ENCODE results near the gene LPP. TPM values are rescaled to one million over a fixed set of nuclear protein-coding genes. Genes with fewer than 3 reads are reported as not detected.

Gene LPP
- total RNA-seq, 1 experiment from 2014 or later: 54.0 TPM

- Histone ChIP-seq H3K4me2 (ENCODE audit: low read length) (no peak overlapping the region), H3K4me3 (replicated peaks in 1 of 2; ENCODE audit: low read depth in 1 of 2, low read length in 2 of 2) (no peak overlapping the region), H3K27ac (ENCODE audit: low read depth, low read length) (no peak overlapping the region), H3K27me3 (ENCODE audit: insufficient read depth, low read length) (no peaks in the 10 kb centered on the region), H3K9me2 (ENCODE audit: insufficient read depth) (no peaks in the 10 kb centered on the region), H3K79me2 (ENCODE audit: insufficient read depth, low read length) (peaks cover 4% of the 10 kb centered on the region; the same call in 1 of the 2 replicates), H3K36me3 (ENCODE audit: control insufficient read depth in 1 of 2, insufficient read depth in 2 of 2, low read length in 2 of 2) (no peaks in the 10 kb centered on the region), H4K20me1 (ENCODE audit: insufficient read depth) (no peaks in the 10 kb centered on the region), H2AFZ (ENCODE audit: low read depth, low read length, poor library complexity, severe bottlenecking) (no peak overlapping the region), H3K4me1 (ENCODE audit: control insufficient read depth in 1 of 2, insufficient read depth in 2 of 2, low read length in 2 of 2) (peaks cover 17 to 44% of the 10 kb centered on the region in 2 experiments), H3K9me3 (ENCODE audit: control insufficient read depth in 1 of 2, insufficient read depth in 1 of 2, low read depth in 1 of 2, low read length in 2 of 2) (no peaks in the 10 kb centered on the region), H3K9ac (ENCODE audit: low read length) (no peak overlapping the region)
- ChIA-PET POLR2A (no interaction called here), CTCF (no interaction called here), RAD21 (ENCODE audit: low non-redundant PET in 1 of 2, low total read pairs in 2 of 2, uncharacterized antibody in 2 of 2, unreplicated experiment in 2 of 2) (no interaction called here)
- TF ChIP-seq SRF (IDR thresholded peaks at IDR 0.05; ENCODE audit: low read depth) (no peak), ZFX (IDR thresholded peaks at IDR 0.05) (no peak), JUND (IDR thresholded peaks at IDR 0.05) (no peak)
- no peak for ATAC-seq
- BruUV-seq (replicated peaks): no TSS peak
- intact Hi-C loops (cut with micrococcal nuclease): no loop called here
- DNase-seq (ENCODE audit: low read depth, low spot score): no peak
Observed at GRCh38 chr3:188274249-188274915, 120.4 kb downstream of the LPP start.

DNA sequence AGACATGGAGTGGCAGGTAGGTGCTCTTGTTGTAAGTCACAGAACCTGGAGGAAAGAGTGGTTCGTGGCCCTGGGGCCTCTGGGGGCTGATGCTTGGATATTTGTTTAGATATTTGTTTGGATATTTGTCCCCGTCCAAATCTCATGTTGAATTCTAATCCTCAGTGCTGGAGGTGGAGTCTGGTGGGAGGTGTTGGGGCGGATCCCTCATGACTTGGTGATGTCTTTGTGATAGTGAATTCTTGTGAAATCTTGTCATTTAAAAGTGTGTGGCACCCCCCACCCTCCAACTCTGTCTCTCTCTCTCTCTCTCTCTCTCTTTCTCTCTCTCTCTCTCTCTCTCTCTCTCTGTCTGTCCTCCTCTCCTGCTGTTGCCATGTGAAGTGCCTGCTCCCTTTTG, 122.4 kb downstream of the LPP start:
- H3K4me2 ChIP-seq (ENCODE audit: low read length): no peak overlapping the region
- H3K4me1 ChIP-seq (ENCODE audit: control insufficient read depth in 1 of 2, insufficient read depth in 2 of 2, low read length in 2 of 2): peaks cover 8 to 28% of the 10 kb centered on the region in 2 experiments
- peaks cover 4% of the 10 kb centered on the region; the same call in 1 of the 2 replicates for H3K79me2 ChIP-seq (ENCODE audit: insufficient read depth, low read length)
- DNase-seq (ENCODE audit: low read depth, low spot score) (no peak), ATAC-seq (no peak)
- H3K27me3 ChIP-seq (ENCODE audit: insufficient read depth, low read length): no peaks in the 10 kb centered on the region
- H3K27ac ChIP-seq (ENCODE audit: low read depth, low read length): no peak overlapping the region
- no peaks in the 10 kb centered on the region for H4K20me1 ChIP-seq (ENCODE audit: insufficient read depth)
- no peak overlapping the region for H2AFZ ChIP-seq (ENCODE audit: low read depth, low read length, poor library complexity, severe bottlenecking)
- no peaks in the 10 kb centered on the region for H3K9me2 ChIP-seq (ENCODE audit: insufficient read depth)
- H3K36me3 ChIP-seq (ENCODE audit: control insufficient read depth in 1 of 2, insufficient read depth in 2 of 2, low read length in 2 of 2): no peaks in the 10 kb centered on the region
- ChIA-PET RAD21 (ENCODE audit: low non-redundant PET in 1 of 2, low total read pairs in 2 of 2, uncharacterized antibody in 2 of 2, unreplicated experiment in 2 of 2) (no interaction called here), POLR2A (no interaction called here), CTCF (no interaction called here)
- TF ChIP-seq POLR2AphosphoS5 (IDR thresholded peaks at IDR 0.05; ENCODE audit: low read depth, low read length): no peak
- TF ChIP-seq CEBPB (IDR thresholded peaks at IDR 0.05; ENCODE audit: low read depth): no peak
- no peak for TF ChIP-seq ZNF274 (IDR thresholded peaks at IDR 0.05; ENCODE audit: low read depth, low read length)
- TF ChIP-seq CBX3 (IDR thresholded peaks at IDR 0.05; ENCODE audit: low read depth): no peak
- no peak for TF ChIP-seq FOSL1 (IDR thresholded peaks at IDR 0.05; ENCODE audit: low read depth)
- no peak for TF ChIP-seq ATF3 (IDR thresholded peaks at IDR 0.05)
- TF ChIP-seq SP1 (IDR thresholded peaks at IDR 0.05; ENCODE audit: low read depth): no peak
- TF ChIP-seq POLR2A (IDR thresholded peaks at IDR 0.05; ENCODE audit: borderline replicate concordance, extremely low read depth, insufficient read depth, insufficient read length): no peak
- TF ChIP-seq EZH2 (IDR thresholded peaks at IDR 0.05): no peak
- H3K9ac ChIP-seq (ENCODE audit: low read length): no peak overlapping the region
- no peak overlapping the region for H3K4me3 ChIP-seq (replicated peaks in 1 of 2; ENCODE audit: low read depth in 1 of 2, low read length in 2 of 2)
- BruUV-seq (replicated peaks): no TSS peak
- intact Hi-C loops (cut with micrococcal nuclease): no loop called here
- no peaks in the 10 kb centered on the region for H3K9me3 ChIP-seq (ENCODE audit: control insufficient read depth in 1 of 2, insufficient read depth in 1 of 2, low read depth in 1 of 2, low read length in 2 of 2)
